OCI-LY1 (cell line): ENCODE measurements around the gene BBS9.

Experiments
- CTCF ChIP-seq: fragments of 200-600 bp; sonication (generic), shearing (Covaris generic); IDR thresholded peaks from 2 replicates; pipeline ENCODE4 v1.5.1; 2017; ENCODE audit warnings: mild to moderate bottlenecking, antibody characterized with exemption, low read length, moderate library complexity, mixed read lengths
- EZH2 ChIP-seq: fragments of 200-600 bp; sonication (generic), shearing (Covaris generic); IDR thresholded peaks from 2 replicates; pipeline ENCODE4 v1.8.0; 2017; ENCODE audit warnings: borderline replicate concordance, mixed run types, mild to moderate bottlenecking, antibody characterized with exemption, low read length, moderate library complexity, mixed read lengths

DNA sequence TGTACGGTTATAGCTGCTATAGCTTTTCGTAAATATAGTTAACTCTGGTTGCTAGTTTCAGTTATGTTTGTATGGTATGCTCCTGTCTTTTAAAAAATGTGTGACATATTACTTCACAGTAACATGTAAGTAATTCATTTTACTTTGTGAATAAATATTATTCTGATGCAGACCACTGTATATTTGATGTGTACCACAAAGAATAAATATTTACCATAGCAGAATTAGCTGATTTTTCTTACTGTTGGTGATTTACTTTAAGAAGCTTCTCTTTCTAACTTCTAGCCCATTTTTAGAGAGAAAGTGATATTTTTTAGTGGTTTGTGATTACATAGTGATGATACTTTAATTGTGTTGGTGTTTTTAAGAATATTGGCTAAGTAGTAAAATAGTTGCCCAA, 292.8 kb downstream of the BBS9 start:
- TF ChIP-seq CTCF: no peak
- no peak for TF ChIP-seq EZH2
